ENCODE results near the gene CCDC80.
"Not testable (repeated sequence)": the region's sequence is repeated elsewhere in the genome, so short reads cannot be mapped to it uniquely, and the experiment has no call there.

The CCDC80 gene

DNA sequence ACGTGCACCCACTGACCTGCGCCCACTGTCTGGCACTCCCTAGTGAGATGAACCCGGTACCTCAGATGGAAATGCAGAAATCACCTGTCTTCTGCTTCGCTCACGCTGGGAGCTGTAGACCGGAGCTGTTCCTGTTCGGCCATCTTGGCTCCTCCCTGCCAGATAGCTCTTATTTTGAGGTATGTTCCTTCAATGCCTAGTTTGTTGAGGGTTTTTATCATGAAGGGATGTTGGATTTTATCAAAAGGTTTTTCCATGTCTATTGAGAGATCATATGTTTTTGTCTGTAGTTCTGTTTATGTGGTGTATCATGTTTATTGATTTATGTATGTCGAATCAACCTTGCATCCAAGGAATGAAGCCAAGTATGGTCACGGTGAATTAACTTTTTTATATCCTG is 24.1 kb upstream of the CCDC80 start:
- not testable (repeated sequence) for H3K4me1 ChIP-seq (ENCODE audit: control insufficient read depth in 5 of 5, insufficient read depth in 5 of 5, low read length in 5 of 5); H3K4me3 ChIP-seq (ENCODE audit: low read depth in 1 of 5, low read length in 5 of 5); H3K36me3 ChIP-seq (ENCODE audit: control insufficient read depth in 5 of 5, insufficient read depth in 5 of 5, low read length in 5 of 5); H3K9ac ChIP-seq (ENCODE audit: low read length in 5 of 5); H3K27me3 ChIP-seq (ENCODE audit: control insufficient read depth in 5 of 5, insufficient read depth in 4 of 5, low read length in 5 of 5); H3K9me3 ChIP-seq (ENCODE audit: control insufficient read depth in 5 of 5, low read length in 5 of 5); H3K27ac ChIP-seq (ENCODE audit: low read depth, low read length)

DNA sequence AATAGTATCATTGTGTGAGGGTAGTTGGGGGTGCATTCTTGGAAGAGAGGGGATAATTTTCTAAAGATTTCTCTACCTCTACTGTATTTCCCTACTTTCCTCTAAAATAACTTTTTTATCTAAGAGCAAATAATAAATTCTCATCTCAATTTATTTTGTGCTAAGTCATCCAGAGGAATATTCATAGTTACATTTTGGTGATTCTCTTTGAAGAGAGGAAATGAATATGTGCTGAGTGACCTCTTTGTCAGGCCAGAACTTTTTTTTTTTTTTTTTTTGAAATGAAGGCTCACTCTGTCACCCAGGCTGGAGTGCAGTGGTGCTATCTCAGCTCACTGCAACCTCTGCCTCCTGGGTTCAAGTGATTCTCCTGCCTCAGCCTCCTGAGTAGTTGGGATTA is 15.1 kb upstream of the CCDC80 start:
- no peak overlapping the region for H3K4me3 ChIP-seq (ENCODE audit: low read depth in 1 of 5, low read length in 5 of 5)
- no peak overlapping the region for H3K9ac ChIP-seq (ENCODE audit: low read length in 5 of 5)
- no peaks in the 10 kb centered on the region for H3K27me3 ChIP-seq (ENCODE audit: control insufficient read depth in 5 of 5, insufficient read depth in 4 of 5, low read length in 5 of 5)
- H3K36me3 ChIP-seq (ENCODE audit: control insufficient read depth in 5 of 5, insufficient read depth in 5 of 5, low read length in 5 of 5), result no peaks in the 10 kb centered on the region
- peaks cover 0 to 15% (median 3%) of the 10 kb centered on the region in 5 donors for H3K4me1 ChIP-seq (ENCODE audit: control insufficient read depth in 5 of 5, insufficient read depth in 5 of 5, low read length in 5 of 5)
- H3K27ac ChIP-seq (ENCODE audit: low read depth, low read length), result no peak overlapping the region
- no peaks in the 10 kb centered on the region for H3K9me3 ChIP-seq (ENCODE audit: control insufficient read depth in 5 of 5, low read length in 5 of 5)

DNA sequence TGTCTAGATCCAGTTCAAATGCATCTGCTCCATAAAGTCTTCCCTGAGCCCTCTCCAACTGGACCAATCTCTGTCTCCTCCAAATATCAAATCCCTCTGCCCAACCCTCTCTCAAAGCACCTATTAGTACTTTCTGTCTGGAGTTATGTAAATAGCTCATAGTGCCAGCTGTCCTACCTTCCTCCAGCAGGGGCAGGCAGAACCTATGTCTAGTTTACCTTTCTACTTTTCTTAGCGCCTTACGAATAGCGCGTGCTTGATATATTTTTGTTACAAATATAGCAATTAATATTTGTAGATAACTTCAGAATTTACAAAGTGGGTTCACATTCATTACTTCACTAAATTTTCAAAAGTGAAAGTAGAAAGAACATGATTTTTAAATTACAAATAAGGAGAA is 14.0 kb upstream of the CCDC80 start:
- H3K9ac ChIP-seq (ENCODE audit: low read length in 5 of 5), result no peak overlapping the region
- H3K4me3 ChIP-seq (ENCODE audit: low read depth in 1 of 5, low read length in 5 of 5), result no peak overlapping the region
- H3K27ac ChIP-seq (ENCODE audit: low read depth, low read length), result no peak overlapping the region
- H3K9me3 ChIP-seq (ENCODE audit: control insufficient read depth in 5 of 5, low read length in 5 of 5), result no peaks in the 10 kb centered on the region
- peaks cover 0 to 15% (median 6%) of the 10 kb centered on the region in 5 donors for H3K4me1 ChIP-seq (ENCODE audit: control insufficient read depth in 5 of 5, insufficient read depth in 5 of 5, low read length in 5 of 5)
- H3K27me3 ChIP-seq (ENCODE audit: control insufficient read depth in 5 of 5, insufficient read depth in 4 of 5, low read length in 5 of 5), result no peaks in the 10 kb centered on the region
- no peaks in the 10 kb centered on the region for H3K36me3 ChIP-seq (ENCODE audit: control insufficient read depth in 5 of 5, insufficient read depth in 5 of 5, low read length in 5 of 5)

DNA sequence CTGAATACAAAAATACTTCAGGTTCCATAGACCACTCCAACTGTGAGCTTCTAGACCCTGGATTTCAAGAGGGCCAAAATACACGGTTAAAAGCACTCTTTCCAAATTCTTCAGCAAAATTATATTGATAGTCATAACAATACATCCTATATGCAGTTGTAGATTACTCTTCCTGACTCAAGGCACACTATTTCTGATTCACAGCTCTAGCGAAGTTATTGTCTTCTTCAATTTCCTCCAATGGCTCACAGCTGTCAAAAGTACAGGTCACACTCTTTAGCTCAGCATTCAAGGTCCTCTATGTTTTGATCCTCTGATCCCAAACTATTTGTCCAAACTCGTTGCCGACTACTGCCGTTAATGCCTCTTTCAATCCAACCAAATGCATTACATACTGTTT is 13.5 kb upstream of the CCDC80 start:
- Histone ChIP-seq H3K27me3 (ENCODE audit: control insufficient read depth in 5 of 5, insufficient read depth in 4 of 5, low read length in 5 of 5) (no peaks in the 10 kb centered on the region), H3K9ac (ENCODE audit: low read length in 5 of 5) (no peak overlapping the region), H3K27ac (ENCODE audit: low read depth, low read length) (peak overlapping the region; percentile 68), H3K36me3 (ENCODE audit: control insufficient read depth in 5 of 5, insufficient read depth in 5 of 5, low read length in 5 of 5) (no peaks in the 10 kb centered on the region), H3K9me3 (ENCODE audit: control insufficient read depth in 5 of 5, low read length in 5 of 5) (no peaks in the 10 kb centered on the region), H3K4me3 (ENCODE audit: low read depth in 1 of 5, low read length in 5 of 5) (no peak overlapping the region), H3K4me1 (ENCODE audit: control insufficient read depth in 5 of 5, insufficient read depth in 5 of 5, low read length in 5 of 5) (peaks cover 0 to 15% (median 6%) of the 10 kb centered on the region in 5 donors)

DNA sequence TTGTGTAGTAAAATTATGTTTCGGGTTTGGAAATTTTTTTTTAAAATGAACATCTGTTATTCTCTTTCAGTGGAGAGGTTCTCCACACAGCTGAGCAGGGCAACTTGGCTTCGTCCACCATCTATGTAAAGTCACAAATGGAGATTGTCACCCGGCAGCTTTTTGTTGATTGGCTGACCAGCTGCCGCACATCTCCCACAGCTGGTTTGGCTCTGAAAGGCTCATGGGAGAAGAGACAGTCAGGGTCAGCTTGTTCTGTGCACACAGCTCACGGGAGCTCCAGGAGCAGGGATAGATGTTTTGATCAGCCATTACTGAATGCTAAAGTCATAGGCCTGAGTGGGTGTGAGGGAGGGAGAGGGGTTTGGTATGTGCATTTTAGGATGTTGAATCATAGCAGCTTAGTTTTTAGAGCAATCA is 12.9 kb upstream of the CCDC80 start:
- Histone ChIP-seq H3K4me1 (ENCODE audit: control insufficient read depth in 5 of 5, insufficient read depth in 5 of 5, low read length in 5 of 5) (peaks cover 0 to 15% (median 6%) of the 10 kb centered on the region in 5 donors), H3K4me3 (ENCODE audit: low read depth in 1 of 5, low read length in 5 of 5) (no peak overlapping the region), H3K9ac (ENCODE audit: low read length in 5 of 5) (peak overlapping the region in 1 of 5 donors; percentile 5), H3K27ac (ENCODE audit: low read depth, low read length) (peak overlapping the region; percentile 68), H3K27me3 (ENCODE audit: control insufficient read depth in 5 of 5, insufficient read depth in 4 of 5, low read length in 5 of 5) (no peaks in the 10 kb centered on the region), H3K9me3 (ENCODE audit: control insufficient read depth in 5 of 5, low read length in 5 of 5) (no peaks in the 10 kb centered on the region), H3K36me3 (ENCODE audit: control insufficient read depth in 5 of 5, insufficient read depth in 5 of 5, low read length in 5 of 5) (no peaks in the 10 kb centered on the region)

- no peaks in the 10 kb centered on the region for H3K27me3 ChIP-seq (ENCODE audit: control insufficient read depth in 5 of 5, insufficient read depth in 4 of 5, low read length in 5 of 5)
- H3K27ac ChIP-seq (ENCODE audit: low read depth, low read length), result peak overlapping the region; percentile 78
- peaks cover 0 to 15% (median 6%) of the 10 kb centered on the region in 5 donors for H3K4me1 ChIP-seq (ENCODE audit: control insufficient read depth in 5 of 5, insufficient read depth in 5 of 5, low read length in 5 of 5)
- no peak overlapping the region for H3K4me3 ChIP-seq (ENCODE audit: low read depth in 1 of 5, low read length in 5 of 5)
- H3K9ac ChIP-seq (ENCODE audit: low read length in 5 of 5), result no peak overlapping the region
- no peaks in the 10 kb centered on the region for H3K36me3 ChIP-seq (ENCODE audit: control insufficient read depth in 5 of 5, insufficient read depth in 5 of 5, low read length in 5 of 5)
- H3K9me3 ChIP-seq (ENCODE audit: control insufficient read depth in 5 of 5, low read length in 5 of 5), result no peaks in the 10 kb centered on the region
These were observed 12.4 kb upstream of the CCDC80 start for GRCh38 chr3:112653209-112653871.

GRCh38 chr3:112651516-112651915 is 10.6 kb upstream of the CCDC80 start:
- H3K27me3 ChIP-seq (ENCODE audit: control insufficient read depth in 5 of 5, insufficient read depth in 4 of 5, low read length in 5 of 5), result no peaks in the 10 kb centered on the region
- peaks cover under 1 to 29% (median 19%) of the 10 kb centered on the region in 5 donors for H3K4me1 ChIP-seq (ENCODE audit: control insufficient read depth in 5 of 5, insufficient read depth in 5 of 5, low read length in 5 of 5)
- peak overlapping the region; percentile 12 for H3K27ac ChIP-seq (ENCODE audit: low read depth, low read length)
- H3K36me3 ChIP-seq (ENCODE audit: control insufficient read depth in 5 of 5, insufficient read depth in 5 of 5, low read length in 5 of 5), result no peaks in the 10 kb centered on the region
- no peaks in the 10 kb centered on the region for H3K9me3 ChIP-seq (ENCODE audit: control insufficient read depth in 5 of 5, low read length in 5 of 5)
- H3K9ac ChIP-seq (ENCODE audit: low read length in 5 of 5), result no peak overlapping the region
- H3K4me3 ChIP-seq (ENCODE audit: low read depth in 1 of 5, low read length in 5 of 5), result no peak overlapping the region

- H3K4me1 ChIP-seq (ENCODE audit: control insufficient read depth in 5 of 5, insufficient read depth in 5 of 5, low read length in 5 of 5), result peaks cover 3 to 34% (median 24%) of the 10 kb centered on the region in 5 donors
- no peaks in the 10 kb centered on the region for H3K36me3 ChIP-seq (ENCODE audit: control insufficient read depth in 5 of 5, insufficient read depth in 5 of 5, low read length in 5 of 5)
- H3K9me3 ChIP-seq (ENCODE audit: control insufficient read depth in 5 of 5, low read length in 5 of 5), result no peaks in the 10 kb centered on the region
- H3K27ac ChIP-seq (ENCODE audit: low read depth, low read length), result peak overlapping the region; percentile 12
- H3K9ac ChIP-seq (ENCODE audit: low read length in 5 of 5), result no peak overlapping the region
- no peaks in the 10 kb centered on the region for H3K27me3 ChIP-seq (ENCODE audit: control insufficient read depth in 5 of 5, insufficient read depth in 4 of 5, low read length in 5 of 5)
- H3K4me3 ChIP-seq (ENCODE audit: low read depth in 1 of 5, low read length in 5 of 5), result no peak overlapping the region
These were observed 10.1 kb upstream of the CCDC80 start for GRCh38 chr3:112651071-112651470.

GRCh38 chr3:112650482-112650881 is 9.5 kb upstream of the CCDC80 start:
- Histone ChIP-seq H3K27ac (ENCODE audit: low read depth, low read length) (no peak overlapping the region), H3K27me3 (ENCODE audit: control insufficient read depth in 5 of 5, insufficient read depth in 4 of 5, low read length in 5 of 5) (no peaks in the 10 kb centered on the region), H3K9ac (ENCODE audit: low read length in 5 of 5) (no peak overlapping the region), H3K36me3 (ENCODE audit: control insufficient read depth in 5 of 5, insufficient read depth in 5 of 5, low read length in 5 of 5) (no peaks in the 10 kb centered on the region), H3K9me3 (ENCODE audit: control insufficient read depth in 5 of 5, low read length in 5 of 5) (no peaks in the 10 kb centered on the region), H3K4me1 (ENCODE audit: control insufficient read depth in 5 of 5, insufficient read depth in 5 of 5, low read length in 5 of 5) (peaks cover 3 to 38% (median 29%) of the 10 kb centered on the region in 5 donors), H3K4me3 (ENCODE audit: low read depth in 1 of 5, low read length in 5 of 5) (no peak overlapping the region)

- no peaks in the 10 kb centered on the region for H3K9me3 ChIP-seq (ENCODE audit: control insufficient read depth in 5 of 5, low read length in 5 of 5)
- H3K27ac ChIP-seq (ENCODE audit: low read depth, low read length), result no peak overlapping the region
- no peak overlapping the region for H3K9ac ChIP-seq (ENCODE audit: low read length in 5 of 5)
- peaks cover 3 to 38% (median 31%) of the 10 kb centered on the region in 5 donors for H3K4me1 ChIP-seq (ENCODE audit: control insufficient read depth in 5 of 5, insufficient read depth in 5 of 5, low read length in 5 of 5)
- no peaks in the 10 kb centered on the region for H3K36me3 ChIP-seq (ENCODE audit: control insufficient read depth in 5 of 5, insufficient read depth in 5 of 5, low read length in 5 of 5)
- H3K4me3 ChIP-seq (ENCODE audit: low read depth in 1 of 5, low read length in 5 of 5), result no peak overlapping the region
- no peaks in the 10 kb centered on the region for H3K27me3 ChIP-seq (ENCODE audit: control insufficient read depth in 5 of 5, insufficient read depth in 4 of 5, low read length in 5 of 5)
These were observed 8.5 kb upstream of the CCDC80 start for GRCh38 chr3:112649478-112649735.

Data from subcutaneous abdominal adipose tissue (tissue), 5 donors.